ENCODE results near the gene SLX4IP.

The SLX4IP gene

DNA sequence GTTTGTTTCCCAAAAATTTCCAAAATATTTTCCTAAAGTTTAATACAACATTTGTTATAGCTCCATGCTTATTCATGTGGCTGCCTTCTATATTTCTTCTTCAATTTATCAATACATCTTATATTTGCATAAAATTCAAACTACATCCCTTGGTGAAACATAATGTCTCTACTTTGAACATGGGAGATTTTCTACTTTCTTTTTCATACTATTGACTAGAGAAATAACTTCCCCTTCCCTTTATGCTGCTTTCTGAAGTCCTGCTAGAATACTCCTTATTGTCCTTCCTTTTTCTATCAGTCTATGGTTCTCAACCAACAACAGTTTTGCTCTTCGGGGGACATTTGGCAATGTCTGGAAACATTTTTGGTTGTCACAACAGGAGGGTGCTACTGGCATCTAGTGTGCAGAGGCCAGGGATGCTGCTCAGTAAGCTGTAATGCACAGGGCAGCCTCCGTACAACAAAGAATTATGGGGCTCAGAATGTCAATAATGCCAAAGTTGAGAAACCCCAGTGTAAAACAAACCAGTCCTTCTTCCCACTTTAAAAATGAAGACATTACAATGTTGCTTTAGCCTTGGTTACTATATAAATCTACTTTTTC is 31.0 kb upstream of the SLX4IP start:
- no peak overlapping the region for H2AFZ ChIP-seq (ENCODE audit: low read depth, low read length)
- no peaks in the 10 kb centered on the region for H3K79me2 ChIP-seq (ENCODE audit: low read length)
- H3K27me3 ChIP-seq (ENCODE audit: low read depth, low read length): no peaks in the 10 kb centered on the region
- no peak overlapping the region for H3K27ac ChIP-seq (ENCODE audit: low read length)
- no peaks in the 10 kb centered on the region for H4K20me1 ChIP-seq (ENCODE audit: insufficient read depth, low read length)
- peaks cover 13% of the 10 kb centered on the region for H3K36me3 ChIP-seq (replicated peaks; ENCODE audit: low read depth, low read length)
- no peak overlapping the region for H3K4me3 ChIP-seq (ENCODE audit: low read length)
- H3K9ac ChIP-seq (ENCODE audit: low read length): no peak overlapping the region
- peaks cover 9% of the 10 kb centered on the region for H3K4me1 ChIP-seq (ENCODE audit: low read length)
- H3K9me3 ChIP-seq (ENCODE audit: insufficient read depth, low read length): no peaks in the 10 kb centered on the region
- TF ChIP-seq, protein P1, sequence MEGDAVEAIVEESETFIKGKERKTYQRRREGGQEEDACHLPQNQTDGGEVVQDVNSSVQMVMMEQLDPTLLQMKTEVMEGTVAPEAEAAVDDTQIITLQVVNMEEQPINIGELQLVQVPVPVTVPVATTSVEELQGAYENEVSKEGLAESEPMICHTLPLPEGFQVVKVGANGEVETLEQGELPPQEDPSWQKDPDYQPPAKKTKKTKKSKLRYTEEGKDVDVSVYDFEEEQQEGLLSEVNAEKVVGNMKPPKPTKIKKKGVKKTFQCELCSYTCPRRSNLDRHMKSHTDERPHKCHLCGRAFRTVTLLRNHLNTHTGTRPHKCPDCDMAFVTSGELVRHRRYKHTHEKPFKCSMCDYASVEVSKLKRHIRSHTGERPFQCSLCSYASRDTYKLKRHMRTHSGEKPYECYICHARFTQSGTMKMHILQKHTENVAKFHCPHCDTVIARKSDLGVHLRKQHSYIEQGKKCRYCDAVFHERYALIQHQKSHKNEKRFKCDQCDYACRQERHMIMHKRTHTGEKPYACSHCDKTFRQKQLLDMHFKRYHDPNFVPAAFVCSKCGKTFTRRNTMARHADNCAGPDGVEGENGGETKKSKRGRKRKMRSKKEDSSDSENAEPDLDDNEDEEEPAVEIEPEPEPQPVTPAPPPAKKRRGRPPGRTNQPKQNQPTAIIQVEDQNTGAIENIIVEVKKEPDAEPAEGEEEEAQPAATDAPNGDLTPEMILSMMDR (IDR thresholded peaks at IDR 0.05; ENCODE audit: low read depth, low read length): no peak
- no peak for TF ChIP-seq EZH2phosphoT487 (IDR thresholded peaks at IDR 0.05; ENCODE audit: low read depth)
- H3K4me2 ChIP-seq (ENCODE audit: low read length): no peak overlapping the region

DNA sequence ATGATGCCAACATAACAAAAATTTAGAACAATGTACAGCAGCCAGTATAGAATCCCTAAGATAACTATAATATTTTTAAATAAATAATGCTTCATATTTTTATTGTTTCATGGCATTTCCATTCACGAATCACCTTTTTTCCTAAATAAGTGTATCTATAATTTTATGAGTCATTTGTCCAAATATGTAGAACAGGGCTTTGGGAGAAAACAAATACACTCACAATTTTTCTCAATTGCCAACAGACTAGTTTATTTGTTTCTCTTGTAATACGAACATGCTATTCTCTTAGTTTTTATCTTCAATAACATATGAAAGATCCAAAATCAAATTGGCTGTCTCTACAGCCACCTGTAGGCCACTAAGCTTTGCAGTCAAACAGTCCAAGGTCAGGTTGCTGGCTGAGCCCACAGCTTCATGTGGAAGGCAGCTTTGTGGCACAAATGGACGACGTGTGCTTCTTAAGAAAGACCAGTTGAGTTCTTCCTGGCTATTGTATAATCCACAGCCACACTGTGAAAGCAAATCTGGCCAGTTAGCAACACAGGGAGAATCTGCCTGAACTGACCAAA is 30.1 kb upstream of the SLX4IP start:
- no peak overlapping the region for H3K4me3 ChIP-seq (ENCODE audit: low read length)
- H3K27ac ChIP-seq (ENCODE audit: low read length): no peak overlapping the region
- H3K4me2 ChIP-seq (ENCODE audit: low read length): no peak overlapping the region
- H3K9me3 ChIP-seq (ENCODE audit: insufficient read depth, low read length): no peaks in the 10 kb centered on the region
- no peaks in the 10 kb centered on the region for H3K27me3 ChIP-seq (ENCODE audit: low read depth, low read length)
- no peak overlapping the region for H3K9ac ChIP-seq (ENCODE audit: low read length)
- no peak for TF ChIP-seq EZH2phosphoT487 (IDR thresholded peaks at IDR 0.05; ENCODE audit: low read depth)
- TF ChIP-seq, protein P1 (IDR thresholded peaks at IDR 0.05; ENCODE audit: low read depth, low read length): no peak
- H3K79me2 ChIP-seq (ENCODE audit: low read length): no peaks in the 10 kb centered on the region
- H3K4me1 ChIP-seq (ENCODE audit: low read length): peaks cover 9% of the 10 kb centered on the region
- H2AFZ ChIP-seq (ENCODE audit: low read depth, low read length): no peak overlapping the region
- H3K36me3 ChIP-seq (replicated peaks; ENCODE audit: low read depth, low read length): peaks cover 13% of the 10 kb centered on the region
- H4K20me1 ChIP-seq (ENCODE audit: insufficient read depth, low read length): no peaks in the 10 kb centered on the region

DNA sequence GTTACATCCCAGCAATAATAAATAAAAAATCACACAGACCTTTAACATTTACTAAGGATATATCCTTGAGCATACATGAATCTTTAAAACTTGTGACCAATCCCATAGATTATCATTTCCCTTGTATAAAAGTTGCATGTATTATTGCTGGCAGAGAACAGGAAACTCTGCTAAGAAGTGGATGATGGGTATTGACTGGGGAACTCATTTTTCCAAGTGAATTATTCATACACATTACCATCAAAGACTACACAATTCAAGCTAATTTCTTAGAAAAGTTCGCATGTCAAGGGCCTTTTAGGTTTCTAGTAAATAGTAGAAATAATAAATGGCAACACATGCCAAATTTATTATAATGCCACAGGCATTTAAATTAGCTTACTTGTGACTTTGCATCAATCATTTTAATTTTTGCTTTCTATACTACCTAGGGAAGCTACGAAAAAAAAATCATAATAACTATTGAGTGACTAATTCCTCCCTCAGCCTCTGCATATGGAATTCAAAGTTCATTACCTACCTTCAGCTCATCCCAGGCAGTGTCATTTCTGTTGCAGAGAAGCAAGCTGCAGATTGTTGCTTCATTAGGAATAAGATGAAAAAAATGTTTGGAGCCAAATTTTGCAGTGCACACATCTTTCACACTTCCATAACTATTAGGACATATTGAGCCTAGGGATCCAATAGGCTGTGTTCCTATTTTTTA is 26.8 kb upstream of the SLX4IP start:
- H4K20me1 ChIP-seq (ENCODE audit: insufficient read depth, low read length): no peaks in the 10 kb centered on the region

DNA sequence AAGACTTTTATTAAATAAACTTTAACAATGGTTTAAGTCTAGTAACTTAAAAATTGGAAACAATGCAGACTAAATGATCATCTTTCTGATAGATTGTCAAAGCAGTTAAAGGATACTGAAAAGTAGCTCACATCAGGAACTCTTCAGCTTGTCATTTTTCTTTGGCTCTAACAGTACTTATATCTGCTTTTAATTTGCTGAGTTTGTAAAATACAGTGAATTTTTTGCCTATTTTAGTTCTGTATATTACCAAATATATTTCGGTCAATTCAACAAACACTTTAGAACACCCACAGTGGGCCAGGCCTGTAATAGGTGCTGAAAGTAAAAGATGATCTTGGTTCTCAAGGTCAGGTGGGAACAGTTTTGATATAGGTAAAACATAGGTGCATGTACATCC is 23.4 kb upstream of the SLX4IP start:
- Histone ChIP-seq H3K79me2 (ENCODE audit: low read length) (no peaks in the 10 kb centered on the region), H3K4me1 (ENCODE audit: low read length) (no peaks in the 10 kb centered on the region; the same call in 1 of the 2 replicates), H3K4me2 (ENCODE audit: low read length) (no peak overlapping the region), H3K27ac (ENCODE audit: low read length) (no peak overlapping the region), H4K20me1 (ENCODE audit: insufficient read depth, low read length) (peaks cover 15% of the 10 kb centered on the region), H3K9ac (ENCODE audit: low read length) (no peak overlapping the region), H3K4me3 (ENCODE audit: low read length) (no peak overlapping the region), H3K27me3 (ENCODE audit: low read depth, low read length) (no peaks in the 10 kb centered on the region), H3K9me3 (ENCODE audit: insufficient read depth, low read length) (no peaks in the 10 kb centered on the region), H3K36me3 (replicated peaks; ENCODE audit: low read depth, low read length) (peaks cover 29% of the 10 kb centered on the region), H2AFZ (ENCODE audit: low read depth, low read length) (no peak overlapping the region)
- TF ChIP-seq EZH2phosphoT487 (IDR thresholded peaks at IDR 0.05; ENCODE audit: low read depth): no peak
- TF ChIP-seq, protein P1 (IDR thresholded peaks at IDR 0.05; ENCODE audit: low read depth, low read length): no peak

More for the DNA sequence above, 26.8 kb upstream of the SLX4IP start:
- no peak overlapping the region for H3K9ac ChIP-seq (ENCODE audit: low read length)
- no peak overlapping the region for H3K27ac ChIP-seq (ENCODE audit: low read length)
- TF ChIP-seq EZH2phosphoT487 (IDR thresholded peaks at IDR 0.05; ENCODE audit: low read depth): no peak
- TF ChIP-seq, protein P1 (IDR thresholded peaks at IDR 0.05; ENCODE audit: low read depth, low read length): no peak
- H3K27me3 ChIP-seq (ENCODE audit: low read depth, low read length): no peaks in the 10 kb centered on the region
- no peaks in the 10 kb centered on the region for H3K9me3 ChIP-seq (ENCODE audit: insufficient read depth, low read length)
- H3K4me2 ChIP-seq (ENCODE audit: low read length): no peak overlapping the region
- H2AFZ ChIP-seq (ENCODE audit: low read depth, low read length): no peak overlapping the region
- peaks cover 4% of the 10 kb centered on the region for H3K4me1 ChIP-seq (ENCODE audit: low read length)
- H3K79me2 ChIP-seq (ENCODE audit: low read length): no peaks in the 10 kb centered on the region
- peaks cover 20% of the 10 kb centered on the region for H3K36me3 ChIP-seq (replicated peaks; ENCODE audit: low read depth, low read length)
- no peak overlapping the region for H3K4me3 ChIP-seq (ENCODE audit: low read length)
